Trophoblast cell (in vitro differentiated cells and primary cell): ENCODE results near the gene SBK2. TPM values are rescaled to one million over a fixed set of nuclear protein-coding genes. Genes with fewer than 3 reads are reported as not detected.
"Not testable (repeated sequence)": the region's sequence is repeated elsewhere in the genome, so short reads cannot be mapped to it uniquely, and the experiment has no call there.

Experiments
- DNase-seq, 2 donors: peaks; one replicate each; pipeline ENCODE4 v3.0.0-alpha.2; 2016
- H2AFZ ChIP-seq: 2 replicates; pipeline ENCODE4 v1.6.1; 2013; ENCODE audit warnings: low read length, moderate library complexity, mild to moderate bottlenecking; ENCODE audit not compliant: insufficient read depth, poor library complexity
- H2AK5ac ChIP-seq: 2 replicates; pipeline ENCODE4 v1.6.1; 2013; ENCODE audit warnings: mild to moderate bottlenecking, low read length
- H2BK120ac ChIP-seq: 2 replicates; pipeline ENCODE4 v1.6.1; 2013; ENCODE audit warnings: low read length, mild to moderate bottlenecking, moderate library complexity; ENCODE audit not compliant: insufficient read depth, poor library complexity
- H2BK12ac ChIP-seq: 2 replicates; pipeline ENCODE4 v1.6.1; 2013; ENCODE audit warnings: mild to moderate bottlenecking, low read length, moderate library complexity
- H2BK5ac ChIP-seq: 2 replicates; pipeline ENCODE4 v1.6.1; 2013; ENCODE audit warnings: low read length, low read depth, moderate library complexity, mild to moderate bottlenecking; ENCODE audit not compliant: poor library complexity
- H3K14ac ChIP-seq: 2 replicates; pipeline ENCODE4 v1.6.1; 2013; ENCODE audit warnings: mild to moderate bottlenecking, low read length
- H3K18ac ChIP-seq: 2 replicates; pipeline ENCODE4 v1.6.1; 2013; ENCODE audit warnings: mild to moderate bottlenecking, low read length
- H3K23ac ChIP-seq: 2 replicates; pipeline ENCODE4 v1.6.1; 2013; ENCODE audit warnings: low read length
- H3K27ac ChIP-seq: 2 replicates; pipeline ENCODE4 v1.5.1; 2013; ENCODE audit warnings: low read depth, mild to moderate bottlenecking, inconsistent platforms, low read length, moderate library complexity
- H3K27me3 ChIP-seq: 2 replicates; pipeline ENCODE4 v1.6.1; 2013; ENCODE audit warnings: inconsistent platforms, mild to moderate bottlenecking, low read length, moderate library complexity; ENCODE audit not compliant: insufficient read depth
- H3K36me3 ChIP-seq, 2 experiments: 1 replicate in 1 of 2; 2 replicates in 1 of 2; pipeline ENCODE4 v1.6.1; 2013; ENCODE audit warnings: low read length in 2 of 2, mild to moderate bottlenecking in 2 of 2, moderate library complexity in 1 of 2; ENCODE audit not compliant: insufficient read depth in 2 of 2, control insufficient read depth in 1 of 2
- H3K4ac ChIP-seq: 2 replicates; pipeline ENCODE4 v1.6.1; 2013; ENCODE audit warnings: low read depth, mild to moderate bottlenecking, low read length, moderate library complexity
- H3K4me1 ChIP-seq, 2 experiments: 1 replicate in 1 of 2; 2 replicates in 1 of 2; pipeline ENCODE4 v1.6.1; 2013; ENCODE audit warnings: low read length in 2 of 2, mild to moderate bottlenecking in 2 of 2, moderate library complexity in 1 of 2; ENCODE audit not compliant: insufficient read depth in 2 of 2, control insufficient read depth in 1 of 2
- H3K4me2 ChIP-seq: 2 replicates; pipeline ENCODE4 v1.6.1; 2013; ENCODE audit warnings: inconsistent platforms, mild to moderate bottlenecking, low read length, moderate library complexity
- H3K4me3 ChIP-seq: 2 replicates; pipeline ENCODE4 v1.5.1; 2013; ENCODE audit warnings: mild to moderate bottlenecking, low read depth, low read length, inconsistent platforms
- H3K79me1 ChIP-seq: one replicate; pipeline ENCODE4 v1.6.1; 2013; ENCODE audit warnings: low read length
- H3K79me2 ChIP-seq: 2 replicates; pipeline ENCODE4 v1.6.1; 2013; ENCODE audit warnings: low read length, mild to moderate bottlenecking; ENCODE audit not compliant: control insufficient read depth, insufficient read depth, poor library complexity
- H3K9ac ChIP-seq: 2 replicates; pipeline ENCODE4 v1.6.1; 2013; ENCODE audit warnings: mild to moderate bottlenecking, low read length
- H3K9me3 ChIP-seq: 2 replicates; pipeline ENCODE4 v1.6.1; 2013; ENCODE audit warnings: low read depth, mild to moderate bottlenecking, control low read depth, inconsistent platforms, low read length; ENCODE audit not compliant: insufficient read depth
- H4K12ac ChIP-seq: 2 replicates; pipeline ENCODE4 v1.6.1; 2013; ENCODE audit warnings: low read depth, mild to moderate bottlenecking, low read length, moderate library complexity
- H4K8ac ChIP-seq: 2 replicates; pipeline ENCODE4 v1.6.1; 2013; ENCODE audit warnings: low read depth, mild to moderate bottlenecking, low read length, moderate library complexity
- H4K91ac ChIP-seq: one replicate; pipeline ENCODE4 v1.6.1; 2013; ENCODE audit warnings: low read depth, mild to moderate bottlenecking, low read length, moderate library complexity
- WGBS: extraction: QIAGEN DNeasy Blood & Tissue Kit; methylation state at CpG from one replicate; pipeline ENCODE4 v1.1.7; 2013; ENCODE audit warnings: missing lambda C conversion rate; ENCODE audit not compliant: insufficient read length, insufficient coverage; ENCODE audit errors: extremely low coverage; 5-methylcytosine and 5-hydroxymethylcytosine counted together
- polyA plus RNA-seq: library from polyadenylated mRNA; stranded (reverse); fragments of 200-250 nt; gene quantifications from 2 replicates; pipeline ENCODE4 v1.2.3, GENCODE V29; 2013

SBK2 gene
- polyA plus RNA-seq: 0.30 and 0.31 TPM in 2 replicates

- no peak for DNase-seq
- no peak within 1 kb of the TSS for H2BK120ac ChIP-seq
- no peak within 1 kb of the TSS for H3K14ac ChIP-seq
- no peaks in the 10 kb centered on the region for H3K79me2 ChIP-seq
- H3K27me3 ChIP-seq: no peaks in the 10 kb centered on the region
- H2BK5ac ChIP-seq: no peak within 1 kb of the TSS
- H3K23ac ChIP-seq: no peak within 1 kb of the TSS
- peak within 1 kb of the TSS; percentile 34 for H4K91ac ChIP-seq
- no peak within 1 kb of the TSS for H3K27ac ChIP-seq
- H4K12ac ChIP-seq: no peak within 1 kb of the TSS
- H2AFZ ChIP-seq: no peak within 1 kb of the TSS
- no peaks in the 10 kb centered on the region for H3K9me3 ChIP-seq
- no peak within 1 kb of the TSS for H4K8ac ChIP-seq
- no peaks in the 10 kb centered on the region for H3K36me3 ChIP-seq
- no peak within 1 kb of the TSS for H3K4ac ChIP-seq
- H3K4me1 ChIP-seq: peaks cover 4 to 5% of the 10 kb centered on the region in 2 experiments
- no peak within 1 kb of the TSS for H3K4me3 ChIP-seq
- H2AK5ac ChIP-seq: no peak within 1 kb of the TSS
- no peak within 1 kb of the TSS for H2BK12ac ChIP-seq
- H3K9ac ChIP-seq: no peak within 1 kb of the TSS
- peaks cover 2% of the 10 kb centered on the region for H3K79me1 ChIP-seq
- no peak within 1 kb of the TSS for H3K4me2 ChIP-seq
- no CpG with 5 or more reads among the region's 14 CpGs for WGBS
- H3K18ac ChIP-seq: peak within 1 kb of the TSS; percentile 58
These were observed at the start of gene SBK2 for GRCh38 chr19:55536951-55537740. TSS of gene SBK2 (minus strand) at chr19:55537133. CDS start at chr19:55536294, 839 bp downstream.

GRCh38 chr19:55585658-55586339, 48.9 kb upstream of the SBK2 start:
- H3K4me1 ChIP-seq: peaks cover 10 to 18% of the 10 kb centered on the region in 2 experiments
- H3K4ac ChIP-seq: peak overlapping the region; percentile 68
- no peak for DNase-seq
- H3K27ac ChIP-seq: peak overlapping the region; percentile 69
- H3K4me3 ChIP-seq: peak overlapping the region; percentile 60
- H2AK5ac ChIP-seq: no peak overlapping the region
- H3K23ac ChIP-seq: no peak overlapping the region
- H3K14ac ChIP-seq: peak overlapping the region; percentile 86
- H2BK120ac ChIP-seq: peak overlapping the region; percentile 81
- peak overlapping the region; percentile 81 for H3K9ac ChIP-seq
- H3K27me3 ChIP-seq: no peaks in the 10 kb centered on the region
- WGBS: no CpG with 5 or more reads among the region's 36 CpGs
- H4K8ac ChIP-seq: peak overlapping the region; percentile 97
- no peaks in the 10 kb centered on the region for H3K9me3 ChIP-seq
- H2BK5ac ChIP-seq: peak overlapping the region; percentile 54
- peak overlapping the region; percentile 99 for H4K12ac ChIP-seq
- H4K91ac ChIP-seq: peak overlapping the region; percentile 95
- H2AFZ ChIP-seq: peak overlapping the region; percentile 93
- peaks cover 2% of the 10 kb centered on the region for H3K79me2 ChIP-seq
- peak overlapping the region; percentile 65 for H3K4me2 ChIP-seq
- H2BK12ac ChIP-seq: peak overlapping the region; percentile 89
- H3K36me3 ChIP-seq: no peaks in the 10 kb centered on the region
- H3K79me1 ChIP-seq: peaks cover 15% of the 10 kb centered on the region
- H3K18ac ChIP-seq: peak overlapping the region; percentile 91

DNA sequence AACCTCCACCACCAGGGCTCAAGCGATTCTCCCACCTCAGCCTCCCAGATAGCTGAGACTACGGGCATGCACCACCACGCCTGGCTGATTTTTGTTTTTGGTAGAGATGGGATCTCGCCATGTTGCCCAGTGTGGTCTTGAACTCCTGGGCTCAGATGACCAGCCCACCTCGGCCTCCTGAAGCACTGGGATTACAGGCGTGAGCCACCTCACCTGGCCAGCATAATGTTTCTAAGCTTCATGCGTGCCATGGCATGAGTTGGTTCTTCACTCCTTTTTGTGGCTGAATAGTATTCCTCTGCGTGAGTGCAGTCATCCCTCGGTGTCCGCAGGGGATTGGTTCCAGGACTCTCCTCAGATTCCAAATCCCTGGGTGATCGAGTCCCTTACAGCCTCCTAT, 47.9 kb upstream of the SBK2 start:
- H4K12ac ChIP-seq: peak overlapping the region; percentile 16
- no peak overlapping the region for H3K27ac ChIP-seq
- H2AFZ ChIP-seq: no peak overlapping the region
- no peak overlapping the region for H2BK12ac ChIP-seq
- WGBS: no CpG with 5 or more reads among the region's 11 CpGs
- peaks cover 22% of the 10 kb centered on the region for H3K79me1 ChIP-seq
- no peak overlapping the region for H3K4ac ChIP-seq
- peak overlapping the region; percentile 47 for H4K91ac ChIP-seq
- no peak overlapping the region for H3K4me2 ChIP-seq
- H3K9me3 ChIP-seq: no peaks in the 10 kb centered on the region
- H2BK120ac ChIP-seq: no peak overlapping the region
- H2AK5ac ChIP-seq: no peak overlapping the region
- no peaks in the 10 kb centered on the region for H3K36me3 ChIP-seq
- H3K14ac ChIP-seq: no peak overlapping the region
- H3K79me2 ChIP-seq: peaks cover 9% of the 10 kb centered on the region
- H3K9ac ChIP-seq: no peak overlapping the region
- no peaks in the 10 kb centered on the region for H3K27me3 ChIP-seq
- H3K23ac ChIP-seq: no peak overlapping the region
- H2BK5ac ChIP-seq: no peak overlapping the region
- no peak overlapping the region for H3K18ac ChIP-seq
- H3K4me3 ChIP-seq: no peak overlapping the region
- peaks cover 10 to 18% of the 10 kb centered on the region in 2 experiments for H3K4me1 ChIP-seq
- no peak for DNase-seq
- peak overlapping the region; percentile 66 for H4K8ac ChIP-seq

GRCh38 chr19:55583897-55584296, 47.0 kb upstream of the SBK2 start:
- not testable (repeated sequence) for DNase-seq, H4K91ac ChIP-seq, H3K18ac ChIP-seq, H2BK12ac ChIP-seq, H3K27me3 ChIP-seq, H2AK5ac ChIP-seq, H3K14ac ChIP-seq, H2BK5ac ChIP-seq, H2BK120ac ChIP-seq, H3K27ac ChIP-seq, H3K4me3 ChIP-seq, H3K9ac ChIP-seq, H3K4me2 ChIP-seq, H2AFZ ChIP-seq, H4K12ac ChIP-seq, H3K36me3 ChIP-seq, H3K4ac ChIP-seq, H4K8ac ChIP-seq, H3K9me3 ChIP-seq, H3K23ac ChIP-seq
- WGBS: no CpG with 5 or more reads among the region's 8 CpGs
- H3K79me1 ChIP-seq: peaks cover 25% of the 10 kb centered on the region
- H3K79me2 ChIP-seq: peaks cover 13% of the 10 kb centered on the region
- peaks cover 10 to 20% of the 10 kb centered on the region in 2 experiments for H3K4me1 ChIP-seq
